ENCODE measurements around the gene FBXW4.

DNA sequence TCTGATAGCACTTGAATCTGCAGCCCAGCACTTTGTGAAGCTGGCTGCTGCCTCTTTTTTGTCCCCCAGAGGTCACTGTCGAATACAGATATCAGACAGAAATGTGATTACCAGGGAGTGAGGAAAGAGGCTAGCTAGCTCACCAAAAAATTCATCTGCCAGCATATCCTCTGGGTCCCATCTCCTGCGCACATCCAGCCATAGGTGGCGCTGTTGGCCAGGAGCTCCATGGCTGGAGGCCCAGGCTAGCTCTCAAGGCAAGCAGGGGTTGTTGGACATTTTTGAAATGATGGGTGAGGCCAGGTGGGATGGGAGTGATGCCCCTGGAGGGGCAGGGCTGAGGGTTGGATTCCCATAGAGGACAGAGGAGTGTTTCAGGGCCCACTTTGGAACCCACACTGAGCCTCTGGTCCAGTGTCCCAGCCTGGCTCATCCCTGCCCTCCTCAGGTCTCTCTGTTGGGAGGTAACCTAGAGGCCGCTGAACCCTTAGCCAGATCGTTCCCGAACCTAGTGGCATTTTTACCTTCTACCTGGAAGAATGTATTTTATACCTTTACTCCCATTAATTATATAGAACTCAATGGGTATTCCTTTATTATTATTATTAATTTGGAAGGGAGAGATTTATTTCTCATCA, 92.1 kb downstream of the FBXW4 start:
- TF ChIP-seq TAF1 (IDR thresholded peaks at IDR 0.05; ENCODE audit: low read depth, low read length) (no peak), POLR2AphosphoS5 (IDR thresholded peaks at IDR 0.05; ENCODE audit: low read depth, low read length) (no peak), POLR2A (IDR thresholded peaks at IDR 0.05; ENCODE audit: low read depth, low read length) (no peak)

Measured in GM12891 (cell line).